DOHH2 (cell line): ENCODE results near the gene CENPU.

Source experiments
- CTCF ChIP-seq: fragments of 200-600 bp; sonication (generic); IDR thresholded peaks from one replicate; pipeline ENCODE4 v1.5.1; 2014; ENCODE audit warnings: antibody characterized with exemption, mild to moderate bottlenecking, low read depth, low read length; ENCODE audit not compliant: poor library complexity, severe bottlenecking
- EZH2phosphoT487 ChIP-seq: fragments of 200-600 bp; sonication (generic); IDR thresholded peaks from 2 replicates; pipeline ENCODE4 v1.6.1; 2017; ENCODE audit warnings: borderline replicate concordance, mild to moderate bottlenecking, antibody characterized with exemption, low read length, moderate library complexity, mixed read lengths

DNA sequence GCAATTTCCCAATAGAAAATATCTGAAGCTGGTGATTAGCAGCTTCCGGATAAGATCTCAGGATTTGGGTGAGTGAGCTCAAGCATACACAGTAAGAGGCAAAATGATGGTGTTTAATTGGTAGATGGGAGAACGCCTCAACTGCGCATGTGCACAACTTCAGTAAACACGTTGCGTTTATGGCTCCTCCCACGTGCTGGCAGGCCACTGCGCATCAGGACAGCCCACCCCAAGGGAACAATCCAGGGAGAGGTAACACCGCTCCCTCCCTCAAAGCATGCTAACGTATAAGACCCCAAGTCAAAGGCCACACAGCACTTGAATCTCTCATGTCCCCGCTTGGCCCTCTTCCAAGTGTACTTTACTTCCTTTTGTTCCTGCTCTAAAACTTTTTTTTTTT is 10.3 kb upstream of the CENPU start:
- no peak for TF ChIP-seq CTCF
- no peak for TF ChIP-seq EZH2phosphoT487
